B cell (primary cell): ENCODE measurements around the gene APOLD1. TPM values are rescaled to one million over a fixed set of nuclear protein-coding genes. Genes with fewer than 3 reads are reported as not detected.
A peak's percentile ranks its signal among the peaks of the same experiment; 100 is the strongest.

Experiments used
- ATAC-seq: fragments of 200-7000 bp; cut with Tn5 transposase; one replicate; pipeline ENCODE4 v1.10.0; 2021; ENCODE audit warnings: low read depth, mild to moderate bottlenecking, moderate number of reproducible peaks, moderate library complexity
- CTCF ChIA-PET: fragments of 350-600 bp; sonication (Branson Sonifier 250); formaldehyde crosslinking; loops from one replicate; lab custom pipeline; 2021; ENCODE audit warnings: antibody characterized with exemption, inconsistent platforms; lab: Charles Lee
- POLR2A ChIA-PET: fragments of 350-600 bp; sonication (Branson Sonifier 250); formaldehyde crosslinking; loops from one replicate; lab custom pipeline; 2021; ENCODE audit warnings: antibody characterized with exemption; lab: Charles Lee
- DNase-seq: peaks from one replicate; pipeline ENCODE4 v3.0.0; 2013
- H2AFZ ChIP-seq: 2 replicates; pipeline ENCODE4 v1.6.1; 2012; ENCODE audit warnings: mild to moderate bottlenecking, low read depth, low read length; ENCODE audit not compliant: insufficient read depth, poor library complexity, severe bottlenecking
- H3K27ac ChIP-seq, 2 donors: 1 replicate in 1 of 2; 2 replicates in 1 of 2; pipeline ENCODE4 v1.5.1; 2012 to 2013; ENCODE audit warnings: low read length in 2 of 2, mild to moderate bottlenecking in 2 of 2, moderate library complexity in 1 of 2
- H3K27me3 ChIP-seq, 4 experiments: fragments of 200-600 bp in 1 of 4; sonication (generic) in 1 of 4; replicated peaks in 1 of 4; 1 replicate in 2 of 4; 2 replicates in 2 of 4; pipeline versions ENCODE4 v1.6.1 to v1.7.0; 2013 to 2016; ENCODE audit warnings: low read length in 3 of 4, mild to moderate bottlenecking in 2 of 4, mixed read lengths in 1 of 4, moderate library complexity in 1 of 4; ENCODE audit not compliant: insufficient read depth in 4 of 4, control insufficient read depth in 3 of 4; ENCODE audit errors: control extremely low read depth in 1 of 4
- H3K36me3 ChIP-seq, 2 experiments: replicated peaks in 1 of 2; 1 replicate in 1 of 2; 2 replicates in 1 of 2; pipeline versions ENCODE4 v1.6.1 to v1.7.1; 2013; ENCODE audit warnings: low read length in 1 of 2; ENCODE audit not compliant: insufficient read depth in 2 of 2, control insufficient read depth in 1 of 2; ENCODE audit errors: control extremely low read depth in 1 of 2, extremely low read depth in 1 of 2
- H3K4me1 ChIP-seq, 2 donors: fragments of 200-600 bp in 1 of 2; sonication (generic) in 1 of 2; 1 replicate in 1 of 2; 2 replicates in 1 of 2; pipeline versions ENCODE4 v1.5.1 to v1.6.1; 2013 to 2017; ENCODE audit warnings: low read length in 2 of 2; ENCODE audit not compliant: control insufficient read depth in 2 of 2, insufficient read depth in 2 of 2
- H3K4me2 ChIP-seq: replicated peaks from 2 replicates; pipeline ENCODE3; 2012; ENCODE audit warnings: mild to moderate bottlenecking, low read depth, low read length; ENCODE audit not compliant: poor library complexity, severe bottlenecking
- H3K4me3 ChIP-seq, 5 experiments: fragments of 200-600 bp in 1 of 5; sonication (generic) in 1 of 5; 1 replicate in 3 of 5; 2 replicates in 2 of 5; pipeline versions ENCODE4 v1.5.1 to v1.7.0; 2011 to 2016; ENCODE audit warnings: low read length in 4 of 5, mild to moderate bottlenecking in 4 of 5, low read depth in 2 of 5, control low read depth in 1 of 5, moderate library complexity in 1 of 5; ENCODE audit not compliant: insufficient read depth in 1 of 5; ENCODE audit errors: control extremely low read depth in 1 of 5, extremely low read depth in 1 of 5
- H3K79me2 ChIP-seq: fragments of 200-600 bp; sonication (generic); one replicate; pipeline ENCODE4 v1.6.0; 2016; ENCODE audit warnings: low read length; ENCODE audit not compliant: control insufficient read depth, insufficient read depth
- H3K9ac ChIP-seq: fragments of 200-600 bp; sonication (generic); 2 replicates; pipeline ENCODE4 v1.6.1; 2017; ENCODE audit warnings: mild to moderate bottlenecking, low read length, moderate library complexity
- H3K9me3 ChIP-seq, 3 donors: one replicate each; pipeline versions ENCODE4 v1.6.1 to v1.7.1; 2013; ENCODE audit warnings: low read length in 2 of 3; ENCODE audit not compliant: control insufficient read depth in 2 of 3, insufficient read depth in 1 of 3; ENCODE audit errors: control extremely low read depth in 1 of 3
- H4K20me1 ChIP-seq: 2 replicates; pipeline ENCODE4 v1.6.0; 2012; ENCODE audit warnings: mild to moderate bottlenecking, low read length; ENCODE audit not compliant: insufficient read depth, control insufficient read depth, poor library complexity, severe bottlenecking
- H3K27ac Mint-ChIP-seq: one replicate; pipeline ENCODE4 v1.8.0; 2021; ENCODE audit warnings: mixed read lengths
- H3K27me3 Mint-ChIP-seq: one replicate; pipeline ENCODE4 v1.8.0; 2021; ENCODE audit warnings: mixed read lengths
- H3K4me1 Mint-ChIP-seq: one replicate; pipeline ENCODE4 v1.8.0; 2021; ENCODE audit warnings: mixed read lengths
- H3K4me3 Mint-ChIP-seq: one replicate; pipeline ENCODE4 v1.8.0; 2021; ENCODE audit warnings: mixed read lengths
- H3K9me3 Mint-ChIP-seq: one replicate; pipeline ENCODE4 v1.8.0; 2022; ENCODE audit warnings: mixed read lengths; ENCODE audit not compliant: insufficient read depth
- EZH2 ChIP-seq: IDR thresholded peaks from 2 replicates; pipeline ENCODE4 v1.6.1; 2012; ENCODE audit warnings: borderline replicate concordance, low read depth, mild to moderate bottlenecking, moderate library complexity, low read length; ENCODE audit not compliant: insufficient read depth, poor library complexity, severe bottlenecking
- WGBS: methylation state at CpG from one replicate; pipeline ENCODE4 v1.1.5; 2013; ENCODE audit warnings: missing lambda C conversion rate; ENCODE audit not compliant: insufficient coverage; 5-methylcytosine and 5-hydroxymethylcytosine counted together
- intact Hi-C: fragments of 100-400 bp; cut with micrococcal nuclease; formaldehyde crosslinking; loops from one replicate; pipeline ENCODE4 v1.10.0; 2022
- polyA plus RNA-seq: library from polyadenylated mRNA; depleted of rRNA; stranded (reverse); fragments of >200 nt; gene quantifications from 2 replicates; pipeline ENCODE4 v1.2.3, GENCODE V29; 2012
- total RNA-seq, 2 donors: library from RNA; stranded (reverse); fragments of 120-200 nt in 1 of 2; gene quantifications; 1 replicate in 1 of 2; 2 replicates in 1 of 2; pipeline versions ENCODE4 v1.2.3 to v1.2.4, GENCODE V29; 2013 to 2022
- TF ChIP-seq, protein P1 (sequence below): fragments of 200-600 bp; IDR thresholded peaks from one replicate; pipeline ENCODE4 v1.8.0; 2022; ENCODE audit warnings: antibody characterized with exemption, mild to moderate bottlenecking

The APOLD1 gene
- total and polyA plus RNA-seq, 2 donors (not counting 1 experiment from before 2014, with no cell fraction given) = 1.5 to 4.7 TPM

DNA sequence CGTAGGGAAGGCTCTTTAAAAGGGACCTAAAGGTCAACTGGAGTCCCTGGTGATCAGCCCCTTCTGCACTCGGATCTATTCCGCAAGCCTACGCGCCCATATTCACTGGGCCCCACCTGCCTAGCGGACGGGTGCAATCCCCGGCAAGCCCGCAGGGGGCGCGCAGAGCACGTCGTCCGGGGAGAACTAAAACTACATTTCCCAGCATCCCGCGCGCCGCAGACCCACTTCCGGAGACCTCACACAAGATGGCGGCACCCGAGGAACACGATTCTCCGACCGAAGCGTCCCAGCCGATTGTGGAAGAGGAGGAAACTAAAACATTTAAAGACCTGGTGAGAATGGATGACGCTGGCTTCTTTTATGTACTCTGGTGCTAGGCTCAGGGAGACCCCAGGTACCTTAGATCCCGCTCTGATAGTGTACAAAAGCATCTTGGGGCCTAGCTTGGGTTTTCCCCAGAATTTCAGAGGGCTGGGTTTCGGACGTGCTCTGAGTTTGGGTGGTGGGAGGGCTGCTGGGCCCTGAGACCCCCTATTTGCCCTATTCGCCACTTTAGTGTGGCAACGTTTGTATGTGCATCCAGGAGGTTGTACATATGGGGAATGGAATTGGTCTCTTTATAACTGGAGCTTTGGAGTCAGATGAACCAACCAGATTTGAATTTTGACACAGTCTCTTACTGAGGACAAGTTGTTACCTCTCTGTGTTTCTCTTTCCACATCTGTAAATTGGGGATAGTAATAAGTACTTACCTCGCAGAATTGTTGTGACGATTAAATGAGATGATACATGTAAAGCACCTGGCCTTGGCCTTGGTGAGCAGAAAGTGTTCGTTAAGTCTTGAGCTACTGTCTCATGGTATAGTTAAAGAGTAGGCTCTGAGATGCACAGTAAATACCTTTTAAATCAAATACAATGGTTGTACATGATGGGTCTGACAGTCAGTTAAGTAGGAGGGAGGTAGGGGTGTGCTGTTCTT is 28.0 kb downstream of the APOLD1 start, which contains the start of gene DDX47:
Gene DDX47, plus strand, starts transcription at position 227 of the 982 bp plus-strand sequence. Its CDS starts 22 bp downstream, at position 249.
- peaks cover 7% of the 10 kb centered on the region for H4K20me1 ChIP-seq

More for the DNA sequence above, 28.0 kb downstream of the APOLD1 start, which contains the start of gene DDX47:
- H3K4me2 ChIP-seq = peak within 1 kb of the TSS; percentile 86
- no peaks in the 10 kb centered on the region for H3K27me3 ChIP-seq
- H3K4me1 ChIP-seq = peaks cover 24 to 41% of the 10 kb centered on the region in 2 donors
- TF ChIP-seq EZH2 = no peak
- TF ChIP-seq, protein P1, sequence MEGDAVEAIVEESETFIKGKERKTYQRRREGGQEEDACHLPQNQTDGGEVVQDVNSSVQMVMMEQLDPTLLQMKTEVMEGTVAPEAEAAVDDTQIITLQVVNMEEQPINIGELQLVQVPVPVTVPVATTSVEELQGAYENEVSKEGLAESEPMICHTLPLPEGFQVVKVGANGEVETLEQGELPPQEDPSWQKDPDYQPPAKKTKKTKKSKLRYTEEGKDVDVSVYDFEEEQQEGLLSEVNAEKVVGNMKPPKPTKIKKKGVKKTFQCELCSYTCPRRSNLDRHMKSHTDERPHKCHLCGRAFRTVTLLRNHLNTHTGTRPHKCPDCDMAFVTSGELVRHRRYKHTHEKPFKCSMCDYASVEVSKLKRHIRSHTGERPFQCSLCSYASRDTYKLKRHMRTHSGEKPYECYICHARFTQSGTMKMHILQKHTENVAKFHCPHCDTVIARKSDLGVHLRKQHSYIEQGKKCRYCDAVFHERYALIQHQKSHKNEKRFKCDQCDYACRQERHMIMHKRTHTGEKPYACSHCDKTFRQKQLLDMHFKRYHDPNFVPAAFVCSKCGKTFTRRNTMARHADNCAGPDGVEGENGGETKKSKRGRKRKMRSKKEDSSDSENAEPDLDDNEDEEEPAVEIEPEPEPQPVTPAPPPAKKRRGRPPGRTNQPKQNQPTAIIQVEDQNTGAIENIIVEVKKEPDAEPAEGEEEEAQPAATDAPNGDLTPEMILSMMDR = peak; percentile 92
- CTCF ChIA-PET = interaction anchor here (1.2 to 10.5 kb wide), 11 partner anchors 9 to 437 kb away, joined by 3 to 189 read pairs (median 5); partner anchors contain the start of gene APOLD1
- peaks cover 0 to 29% of the 10 kb centered on the region in 2 experiments for H3K36me3 ChIP-seq
- peak within 1 kb of the TSS; percentile 91 for H3K27ac Mint-ChIP-seq
- peak within 1 kb of the TSS; percentile 99 for H3K9ac ChIP-seq
- H3K9me3 Mint-ChIP-seq = no peaks in the 10 kb centered on the region
- peaks cover 52% of the 10 kb centered on the region for H3K79me2 ChIP-seq
- no peaks in the 10 kb centered on the region for H3K9me3 ChIP-seq
- H3K27me3 Mint-ChIP-seq = no peaks in the 10 kb centered on the region
- POLR2A ChIA-PET = interaction anchor here (0.6 to 1.3 kb wide), 3 partner anchors 19 to 287 kb away, joined by 5 read pairs; no protein-coding TSS in a partner anchor
- H3K4me3 ChIP-seq = peak within 1 kb of the TSS; percentile 81 to 100 (median 94)
- intact Hi-C loops = loop anchor here (1.0 kb wide), 4 partner anchors 25 to 456 kb away; partner anchors contain the start of genes BORCS5 and HEBP1
- WGBS = 5% methylated on average over 31 of the region's 35 CpGs
- H2AFZ ChIP-seq = peak within 1 kb of the TSS; percentile 86
- peak within 1 kb of the TSS; percentile 86 to 94 for H3K27ac ChIP-seq
- H3K4me3 Mint-ChIP-seq = peak within 1 kb of the TSS; percentile 91
- DNase-seq (peak; percentile 96), ATAC-seq (peak; percentile 75)
- H3K4me1 Mint-ChIP-seq = peaks cover 66% of the 10 kb centered on the region
